Tibial nerve (tissue), 4 donors: ENCODE data around the gene ATIC. TPM values are rescaled to one million over a fixed set of nuclear protein-coding genes. Genes with fewer than 3 reads are reported as not detected.

Experiments used
- DNase-seq, 2 donors: peaks; one replicate each; pipeline ENCODE4 v3.0.0-alpha.2; 2019; ENCODE audit warnings: low spot score in 2 of 2
- H3K27ac ChIP-seq, 4 donors: fragments of 200-600 bp; sonication (generic) in 3 of 4; one replicate each; pipeline ENCODE4 v1.5.1; 2017 to 2019; ENCODE audit warnings: mild to moderate bottlenecking in 1 of 4
- H3K27me3 ChIP-seq, 2 donors: fragments of 200-600 bp; sonication (generic) in 1 of 2; one replicate each; pipeline versions ENCODE4 v1.5.1 to v1.6.0; 2017 to 2019
- H3K36me3 ChIP-seq, 3 donors: fragments of 200-600 bp; sonication (generic); one replicate each; pipeline ENCODE4 v1.5.1; 2018 to 2019
- H3K4me1 ChIP-seq, 4 donors: fragments of 200-600 bp; sonication (generic) in 3 of 4; one replicate each; pipeline ENCODE4 v1.5.1; 2017 to 2019
- H3K4me3 ChIP-seq, 4 donors: fragments of 200-600 bp; sonication (generic) in 3 of 4; one replicate each; pipeline ENCODE4 v1.5.1; 2017 to 2019; ENCODE audit warnings: mild to moderate bottlenecking in 1 of 4, moderate library complexity in 1 of 4
- H3K9me3 ChIP-seq, 4 donors: fragments of 200-600 bp; sonication (generic) in 3 of 4; one replicate each; pipeline ENCODE4 v1.5.1; 2017 to 2019
- EP300 ChIP-seq, 2 donors: sonication (generic); formaldehyde crosslinking; IDR thresholded peaks; one replicate each; pipeline ENCODE4 v1.6.1; 2017; ENCODE audit warnings: antibody characterized with exemption in 2 of 2, mild to moderate bottlenecking in 1 of 2
- POLR2A ChIP-seq, 2 donors: fragments of 450-650 bp; IDR thresholded peaks; one replicate each; pipeline ENCODE4 v1.6.1; 2017; ENCODE audit warnings: antibody characterized with exemption in 2 of 2, mild to moderate bottlenecking in 2 of 2, moderate library complexity in 2 of 2
- WGBS, 2 donors: methylation state at CpG; one replicate each; pipeline ENCODE4 v1.1.5; 2018; 5-methylcytosine and 5-hydroxymethylcytosine counted together
- total RNA-seq, 4 donors: library from RNA; depleted of rRNA; stranded (reverse); fragments of >200 nt; gene quantifications; one replicate each; pipeline ENCODE4 v1.1.0, GENCODE V29; 2016
- TF ChIP-seq, protein P1 (sequence below), 5 experiments: fragments of 200-600 bp in 3 of 5; fragments of 450-650 bp in 2 of 5; sonication (generic) in 3 of 5; IDR thresholded peaks; one replicate each; pipeline ENCODE4 v1.5.1; 2016 to 2019; ENCODE audit warnings: antibody characterized with exemption in 5 of 5, mild to moderate bottlenecking in 3 of 5, moderate library complexity in 2 of 5

Gene ATIC
- total RNA-seq, 4 donors from 2014 or later, result 31.6 to 64.5 (median 44.9) TPM

DNA sequence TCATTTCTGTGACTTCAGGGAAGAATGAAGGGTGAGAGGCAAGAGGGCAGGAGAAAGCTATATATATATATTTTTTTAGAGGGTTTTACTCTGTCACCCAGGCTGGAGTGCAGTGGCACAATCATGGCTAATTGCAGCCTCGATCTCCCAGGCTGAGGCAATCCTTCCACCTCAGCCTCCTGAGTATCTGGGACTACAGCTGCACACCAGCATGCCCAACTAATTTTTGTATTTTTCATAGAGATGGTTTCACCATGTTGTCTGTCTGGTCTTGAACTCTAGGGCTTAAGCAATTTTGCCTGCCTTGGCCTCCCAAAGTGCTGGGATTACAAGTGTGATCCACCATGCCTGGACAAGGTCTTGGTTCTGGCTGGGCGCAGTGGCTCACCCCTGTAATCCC lies 3.4 kb downstream of the ATIC start:
- H3K27ac ChIP-seq, result no peak overlapping the region
- H3K9me3 ChIP-seq, result no peaks in the 10 kb centered on the region
- WGBS, 2 donors, result 95 to 100% methylated on average over 2 of the region's 2 CpGs

DNA sequence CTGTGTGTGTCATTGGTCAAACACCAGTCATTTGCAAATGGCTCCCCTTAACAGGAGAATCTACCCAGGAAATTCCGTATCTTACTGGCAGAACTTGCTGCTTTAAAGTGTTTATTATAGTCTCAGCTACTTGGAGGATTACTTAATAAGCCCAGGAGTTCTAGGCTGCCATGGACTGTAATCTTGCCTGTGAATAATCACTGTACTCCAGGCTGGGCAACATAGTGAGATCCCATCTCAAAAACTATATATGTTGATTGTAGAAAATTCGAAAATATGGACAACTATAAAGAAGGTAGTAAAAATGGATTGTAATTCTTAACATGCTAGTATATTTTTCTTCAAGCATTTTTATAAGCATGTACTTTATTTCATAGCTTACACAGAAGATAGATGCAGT lies 4.5 kb downstream of the ATIC start:
- no peaks in the 10 kb centered on the region for H3K27me3 ChIP-seq
- 93% methylated on average over 2 of the region's 2 CpGs for WGBS, 2 donors
- peaks cover 0 to 16% (median 8%) of the 10 kb centered on the region in 4 donors for H3K4me1 ChIP-seq
- H3K36me3 ChIP-seq, result peaks cover 0 to 55% (median 3%) of the 10 kb centered on the region in 3 donors
- no peaks in the 10 kb centered on the region for H3K9me3 ChIP-seq
- H3K27ac ChIP-seq, result no peak overlapping the region
- no peak for DNase-seq
- TF ChIP-seq, protein P1, sequence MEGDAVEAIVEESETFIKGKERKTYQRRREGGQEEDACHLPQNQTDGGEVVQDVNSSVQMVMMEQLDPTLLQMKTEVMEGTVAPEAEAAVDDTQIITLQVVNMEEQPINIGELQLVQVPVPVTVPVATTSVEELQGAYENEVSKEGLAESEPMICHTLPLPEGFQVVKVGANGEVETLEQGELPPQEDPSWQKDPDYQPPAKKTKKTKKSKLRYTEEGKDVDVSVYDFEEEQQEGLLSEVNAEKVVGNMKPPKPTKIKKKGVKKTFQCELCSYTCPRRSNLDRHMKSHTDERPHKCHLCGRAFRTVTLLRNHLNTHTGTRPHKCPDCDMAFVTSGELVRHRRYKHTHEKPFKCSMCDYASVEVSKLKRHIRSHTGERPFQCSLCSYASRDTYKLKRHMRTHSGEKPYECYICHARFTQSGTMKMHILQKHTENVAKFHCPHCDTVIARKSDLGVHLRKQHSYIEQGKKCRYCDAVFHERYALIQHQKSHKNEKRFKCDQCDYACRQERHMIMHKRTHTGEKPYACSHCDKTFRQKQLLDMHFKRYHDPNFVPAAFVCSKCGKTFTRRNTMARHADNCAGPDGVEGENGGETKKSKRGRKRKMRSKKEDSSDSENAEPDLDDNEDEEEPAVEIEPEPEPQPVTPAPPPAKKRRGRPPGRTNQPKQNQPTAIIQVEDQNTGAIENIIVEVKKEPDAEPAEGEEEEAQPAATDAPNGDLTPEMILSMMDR (IDR thresholded peaks at IDR 0.05), result no peak
- no peak overlapping the region for H3K4me3 ChIP-seq

More for the DNA sequence above, 3.4 kb downstream of the ATIC start:
- peaks cover 0 to 23% (median 8%) of the 10 kb centered on the region in 4 donors for H3K4me1 ChIP-seq
- no peaks in the 10 kb centered on the region for H3K27me3 ChIP-seq
- TF ChIP-seq POLR2A (IDR thresholded peaks at IDR 0.05) (no peak), EP300 (IDR thresholded peaks at IDR 0.05) (no peak)
- TF ChIP-seq, protein P1 (IDR thresholded peaks at IDR 0.05), result no peak
- H3K36me3 ChIP-seq, result peaks cover 0 to 45% (median 0%) of the 10 kb centered on the region in 3 donors
- no peak for DNase-seq
- no peak overlapping the region for H3K4me3 ChIP-seq

DNA sequence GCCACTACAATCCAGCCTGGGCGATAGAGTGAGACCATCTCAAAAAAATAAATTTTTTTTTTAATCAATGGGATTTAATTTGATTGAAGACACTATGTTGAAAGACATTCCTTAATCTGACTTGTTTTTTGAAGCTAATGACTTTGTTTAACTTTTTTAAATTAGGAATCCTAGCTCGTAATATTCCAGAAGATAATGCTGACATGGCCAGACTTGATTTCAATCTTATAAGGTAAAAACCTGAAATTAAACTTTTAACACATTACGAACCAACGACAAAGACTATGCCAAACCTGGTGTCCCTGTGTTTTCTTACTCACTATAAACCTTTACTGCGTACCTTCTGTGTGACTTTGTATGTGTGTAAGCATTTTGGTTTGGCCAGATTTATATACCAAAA lies 7.6 kb downstream of the ATIC start:
- TF ChIP-seq POLR2A (IDR thresholded peaks at IDR 0.05) (no peak), EP300 (IDR thresholded peaks at IDR 0.05) (no peak)
- TF ChIP-seq, protein P1 (IDR thresholded peaks at IDR 0.05), result no peak
- 98 to 99% methylated on average over 5 of the region's 5 CpGs for WGBS, 2 donors
- H3K4me1 ChIP-seq, result no peaks in the 10 kb centered on the region
- peaks cover 0 to 81% (median 4%) of the 10 kb centered on the region in 3 donors for H3K36me3 ChIP-seq
- DNase-seq, result no peak
- no peak overlapping the region for H3K4me3 ChIP-seq
- H3K27me3 ChIP-seq, result no peaks in the 10 kb centered on the region
- no peak overlapping the region for H3K27ac ChIP-seq
- H3K9me3 ChIP-seq, result no peaks in the 10 kb centered on the region

DNA sequence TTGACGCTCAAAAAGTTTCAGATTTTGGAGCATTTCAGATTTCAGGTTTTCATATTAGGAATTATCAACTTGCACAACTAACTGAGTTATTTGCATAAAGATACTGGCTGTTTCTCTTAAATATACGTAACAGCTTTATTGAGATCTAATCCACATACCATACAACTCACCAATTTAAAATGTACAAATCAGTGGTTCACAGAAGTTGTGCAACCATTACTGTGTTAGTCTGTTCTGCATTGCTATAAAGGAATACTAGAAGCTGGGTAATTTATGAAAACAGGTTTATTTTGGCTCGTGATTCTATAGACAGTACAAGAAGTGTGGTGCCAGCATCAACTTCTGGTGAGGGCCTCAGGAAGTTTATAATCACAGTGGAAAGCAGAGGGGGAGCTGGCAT lies 8.2 kb downstream of the ATIC start:
- WGBS, 2 donors, result 94 to 95% methylated on average over 3 of the region's 3 CpGs
- no peak for DNase-seq
- H3K27ac ChIP-seq, result no peak overlapping the region
- H3K4me3 ChIP-seq, result no peak overlapping the region
- peaks cover 0 to 77% (median 4%) of the 10 kb centered on the region in 3 donors for H3K36me3 ChIP-seq
- H3K4me1 ChIP-seq, result no peaks in the 10 kb centered on the region
- no peaks in the 10 kb centered on the region for H3K27me3 ChIP-seq
- no peak for TF ChIP-seq POLR2A (IDR thresholded peaks at IDR 0.05)
- no peak for TF ChIP-seq EP300 (IDR thresholded peaks at IDR 0.05)
- TF ChIP-seq, protein P1 (IDR thresholded peaks at IDR 0.05), result no peak
- no peaks in the 10 kb centered on the region for H3K9me3 ChIP-seq

DNA sequence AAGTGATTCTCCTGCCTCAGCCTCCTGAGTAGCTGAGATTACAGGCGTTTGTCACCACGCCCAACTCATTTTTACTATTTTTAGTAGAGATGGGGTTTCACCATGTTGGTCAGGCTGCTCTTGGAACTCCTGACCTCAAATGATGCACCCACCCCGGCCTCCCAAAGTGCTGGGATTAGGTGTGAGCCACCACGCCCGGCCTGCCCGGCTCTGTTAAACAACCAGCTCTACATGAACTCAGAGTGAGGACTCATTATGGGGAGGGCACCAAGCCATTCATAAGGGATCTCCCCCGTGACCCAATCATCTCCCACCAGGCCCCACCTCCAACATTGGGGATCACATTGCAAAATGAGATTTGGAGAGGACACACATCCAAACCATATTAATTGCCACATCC lies 8.8 kb downstream of the ATIC start:
- H3K36me3 ChIP-seq, result peaks cover 0 to 74% (median 5%) of the 10 kb centered on the region in 3 donors
- no peak overlapping the region for H3K27ac ChIP-seq
- TF ChIP-seq, protein P1 (IDR thresholded peaks at IDR 0.05), result no peak
- no peak for TF ChIP-seq EP300 (IDR thresholded peaks at IDR 0.05)
- no peak for TF ChIP-seq POLR2A (IDR thresholded peaks at IDR 0.05)
- H3K4me3 ChIP-seq, result no peak overlapping the region
- WGBS, 2 donors, result 96 to 98% methylated on average over 7 of the region's 7 CpGs
- H3K27me3 ChIP-seq, result no peaks in the 10 kb centered on the region
- no peak for DNase-seq
- H3K9me3 ChIP-seq, result no peaks in the 10 kb centered on the region
- no peaks in the 10 kb centered on the region for H3K4me1 ChIP-seq
